ENCODE measurements around the gene LBR. TPM values are rescaled to one million over a fixed set of nuclear protein-coding genes. Genes with fewer than 3 reads are reported as not detected.

The LBR gene
- total RNA-seq, 3 donors from 2014 or later (not counting 1 experiment from before 2014, with no cell fraction given), result 161 to 179 (median 178) TPM

GRCh38 chr1:225469051-225469450 lies 41.2 kb upstream of the LBR start:
- H3K27me3 ChIP-seq (ENCODE audit: control insufficient read depth, insufficient read depth, low read length), result no peaks in the 10 kb centered on the region
- DNase-seq (no peak), ATAC-seq (no peak)
- peaks cover 52% of the 10 kb centered on the region for H3K4me1 ChIP-seq (ENCODE audit: control insufficient read depth, insufficient read depth, low read length)
- no peak for TF ChIP-seq CTCF (IDR thresholded peaks at IDR 0.05)
- Mint-ChIP-seq H3K27me3 (ENCODE audit: low read depth in 2 of 2) (no peaks in the 10 kb centered on the region), H3K36me3 (no peaks in the 10 kb centered on the region), H3K4me3 (peak overlapping the region; percentile 94), H3K27ac (peak overlapping the region; percentile 96), H3K4me1 (peaks cover 60 to 74% of the 10 kb centered on the region in 2 donors), H3K9me3 (no peaks in the 10 kb centered on the region)
- H3K9me3 ChIP-seq (ENCODE audit: control insufficient read depth, insufficient read depth, low read length), result no peaks in the 10 kb centered on the region
- 93% methylated on average over 4 of the region's 5 CpGs for WGBS (ENCODE audit: insufficient coverage)
- no peaks in the 10 kb centered on the region for H3K36me3 ChIP-seq (ENCODE audit: control insufficient read depth, insufficient read depth, low read length)
- intact Hi-C loops (cut with micrococcal nuclease), result loop anchor here (5.0 to 10.0 kb wide), 2 partner anchors 528 to 716 kb away; partner anchors contain the start of genes ACBD3 and SDE2
- H3K27ac ChIP-seq (ENCODE audit: low read length), result peak overlapping the region; percentile 97
- H3K4me3 ChIP-seq (ENCODE audit: low read length), result no peak overlapping the region

GRCh38 chr1:225468270-225469020 lies 40.6 kb upstream of the LBR start:
- Histone ChIP-seq H3K9me3 (ENCODE audit: control insufficient read depth, insufficient read depth, low read length) (no peaks in the 10 kb centered on the region), H3K4me3 (ENCODE audit: low read length) (peak overlapping the region; percentile 55), H3K36me3 (ENCODE audit: control insufficient read depth, insufficient read depth, low read length) (no peaks in the 10 kb centered on the region), H3K4me1 (ENCODE audit: control insufficient read depth, insufficient read depth, low read length) (peaks cover 53% of the 10 kb centered on the region), H3K27ac (ENCODE audit: low read length) (peak overlapping the region; percentile 97), H3K27me3 (ENCODE audit: control insufficient read depth, insufficient read depth, low read length) (no peaks in the 10 kb centered on the region)
- H3K36me3 Mint-ChIP-seq, result no peaks in the 10 kb centered on the region
- H3K27me3 Mint-ChIP-seq (ENCODE audit: low read depth in 2 of 2), result no peaks in the 10 kb centered on the region
- TF ChIP-seq CTCF (IDR thresholded peaks at IDR 0.05), result no peak
- WGBS (ENCODE audit: insufficient coverage), result 54% methylated on average over 10 of the region's 10 CpGs
- no peak for ATAC-seq
- H3K27ac Mint-ChIP-seq, result peak overlapping the region; percentile 96
- no peaks in the 10 kb centered on the region for H3K9me3 Mint-ChIP-seq
- intact Hi-C loops (cut with micrococcal nuclease), result loop anchor here (5.0 to 10.0 kb wide), 2 partner anchors 529 to 716 kb away; partner anchors contain the start of genes ACBD3 and SDE2
- peaks cover 63 to 77% of the 10 kb centered on the region in 2 donors for H3K4me1 Mint-ChIP-seq
- DNase-seq, result peak in 1 of 2 donors; percentile 50
- H3K4me3 Mint-ChIP-seq, result peak overlapping the region; percentile 94

GRCh38 chr1:225467193-225468020 lies 39.6 kb upstream of the LBR start:
- no peaks in the 10 kb centered on the region for H3K9me3 ChIP-seq (ENCODE audit: control insufficient read depth, insufficient read depth, low read length)
- peak; percentile 84 to 92 (median 88) for ATAC-seq
- Mint-ChIP-seq H3K27me3 (ENCODE audit: low read depth in 2 of 2) (no peaks in the 10 kb centered on the region), H3K36me3 (no peaks in the 10 kb centered on the region), H3K4me1 (peaks cover 68 to 80% of the 10 kb centered on the region in 2 donors), H3K4me3 (peak overlapping the region; percentile 94), H3K27ac (peak overlapping the region; percentile 96), H3K9me3 (no peaks in the 10 kb centered on the region)
- no peak for TF ChIP-seq CTCF (IDR thresholded peaks at IDR 0.05)
- DNase-seq, result peak; percentile 70 to 91
- H3K27ac ChIP-seq (ENCODE audit: low read length), result peak overlapping the region; percentile 97
- no peaks in the 10 kb centered on the region for H3K27me3 ChIP-seq (ENCODE audit: control insufficient read depth, insufficient read depth, low read length)
- H3K36me3 ChIP-seq (ENCODE audit: control insufficient read depth, insufficient read depth, low read length), result no peaks in the 10 kb centered on the region
- WGBS (ENCODE audit: insufficient coverage), result under 1% methylated on average over 23 of the region's 26 CpGs
- intact Hi-C loops (cut with micrococcal nuclease), result loop anchor here (5.0 to 10.0 kb wide), 2 partner anchors 530 to 717 kb away; partner anchors contain the start of genes ACBD3 and SDE2
- peak overlapping the region; percentile 55 for H3K4me3 ChIP-seq (ENCODE audit: low read length)
- peaks cover 59% of the 10 kb centered on the region for H3K4me1 ChIP-seq (ENCODE audit: control insufficient read depth, insufficient read depth, low read length)

Data from natural killer cell (primary cell).